Bronchial epithelial cell (primary cell): ENCODE data around the gene TMEM191C. TPM values are rescaled to one million over a fixed set of nuclear protein-coding genes. Genes with fewer than 3 reads are reported as not detected.

Source experiments
- total RNA-seq: library from RNA; depleted of rRNA; stranded (reverse); fragments of >200 nt; gene quantifications from 2 replicates; pipeline ENCODE4 v1.2.1, GENCODE V29; 2014

Gene TMEM191C
- total RNA-seq, 1 donor from 2014 or later: 1.3 TPM

Other genes with a start within 250 kb of the TMEM191C start
- gene RIMBP3B, start 83.6 kb upstream of the TMEM191C start, total RNA-seq: under 0.01 TPM in 1 of 2 replicates, not detected in the other
- gene HIC2, start 50.0 kb upstream of the TMEM191C start, total RNA-seq: 1.8 and 3.2 TPM in 2 replicates
- under 0.01 TPM in 2 replicates for gene RIMBP3C, start 84.1 kb downstream of the TMEM191C start, total RNA-seq
- 14.7 and 23.3 TPM in 2 replicates for gene UBE2L3, start 100.3 kb downstream of the TMEM191C start, total RNA-seq
- 43.4 and 67.9 TPM in 2 replicates for gene YDJC, start 162.6 kb downstream of the TMEM191C start, total RNA-seq
- not detected in 2 replicates for gene CCDC116, start 165.4 kb downstream of the TMEM191C start, total RNA-seq
- 33.0 and 67.9 TPM in 2 replicates for gene SDF2L1, start 174.9 kb downstream of the TMEM191C start, total RNA-seq
- 30.0 and 32.6 TPM in 2 replicates for gene PPIL2, start 198.6 kb downstream of the TMEM191C start, total RNA-seq